Measurements from ENCODE around the gene KSR2. TPM values are rescaled to one million over a fixed set of nuclear protein-coding genes. Genes with fewer than 3 reads are reported as not detected.

Gene KSR2
- total RNA-seq, 1 experiment from 2014 or later = 0.06 TPM

GRCh38 chr12:117724543-117724942, 244.2 kb downstream of the KSR2 start:
- Histone ChIP-seq H3K9me3 (replicated peaks) (no peaks in the 10 kb centered on the region), H3K27me3 (no peaks in the 10 kb centered on the region), H3K4me3 (no peak overlapping the region), H3K4me1 (no peaks in the 10 kb centered on the region), H3K36me3 (no peaks in the 10 kb centered on the region), H3K27ac (no peak overlapping the region)
- no peak for DNase-seq

GRCh38 chr12:117718559-117718958, 250.2 kb downstream of the KSR2 start:
- Histone ChIP-seq H3K36me3 (no peaks in the 10 kb centered on the region), H3K9me3 (replicated peaks) (no peaks in the 10 kb centered on the region), H3K4me1 (no peaks in the 10 kb centered on the region), H3K27ac (no peak overlapping the region), H3K4me3 (no peak overlapping the region), H3K27me3 (no peaks in the 10 kb centered on the region)
- no peak for DNase-seq

GRCh38 chr12:117718141-117718540, 250.6 kb downstream of the KSR2 start:
- no peaks in the 10 kb centered on the region for H3K27me3 ChIP-seq
- no peak overlapping the region for H3K27ac ChIP-seq
- H3K36me3 ChIP-seq = no peaks in the 10 kb centered on the region
- no peak for DNase-seq
- H3K4me3 ChIP-seq = no peak overlapping the region
- no peaks in the 10 kb centered on the region for H3K9me3 ChIP-seq (replicated peaks)
- H3K4me1 ChIP-seq = no peaks in the 10 kb centered on the region

- Histone ChIP-seq H3K4me1 (no peaks in the 10 kb centered on the region), H3K4me3 (no peak overlapping the region), H3K27ac (no peak overlapping the region), H3K9me3 (replicated peaks) (no peaks in the 10 kb centered on the region), H3K27me3 (no peaks in the 10 kb centered on the region), H3K36me3 (no peaks in the 10 kb centered on the region)
- DNase-seq = no peak
Measured at GRCh38 chr12:117714203-117714602, 254.6 kb downstream of the KSR2 start.

GRCh38 chr12:117710121-117710520, 258.7 kb downstream of the KSR2 start:
- no peak for DNase-seq
- H3K27me3 ChIP-seq = no peaks in the 10 kb centered on the region
- H3K9me3 ChIP-seq (replicated peaks) = no peaks in the 10 kb centered on the region
- no peak overlapping the region for H3K4me3 ChIP-seq
- H3K36me3 ChIP-seq = no peaks in the 10 kb centered on the region
- H3K27ac ChIP-seq = no peak overlapping the region
- no peaks in the 10 kb centered on the region for H3K4me1 ChIP-seq

GRCh38 chr12:117707861-117708260, 260.9 kb downstream of the KSR2 start:
- Histone ChIP-seq H3K36me3 (no peaks in the 10 kb centered on the region), H3K4me1 (no peaks in the 10 kb centered on the region), H3K27ac (no peak overlapping the region), H3K4me3 (no peak overlapping the region), H3K27me3 (no peaks in the 10 kb centered on the region), H3K9me3 (replicated peaks) (no peaks in the 10 kb centered on the region)
- no peak for DNase-seq

GRCh38 chr12:117703584-117703983, 265.2 kb downstream of the KSR2 start:
- Histone ChIP-seq H3K4me1 (no peaks in the 10 kb centered on the region), H3K4me3 (no peak overlapping the region), H3K9me3 (replicated peaks) (no peaks in the 10 kb centered on the region), H3K27me3 (no peaks in the 10 kb centered on the region), H3K27ac (no peak overlapping the region), H3K36me3 (no peaks in the 10 kb centered on the region)
- DNase-seq = no peak

- Histone ChIP-seq H3K27me3 (no peaks in the 10 kb centered on the region), H3K4me3 (no peak overlapping the region), H3K4me1 (no peaks in the 10 kb centered on the region), H3K27ac (no peak overlapping the region), H3K36me3 (no peaks in the 10 kb centered on the region), H3K9me3 (replicated peaks) (no peaks in the 10 kb centered on the region)
- DNase-seq = no peak
Measured at GRCh38 chr12:117702741-117703140, 266.0 kb downstream of the KSR2 start.

GRCh38 chr12:117699575-117699974, 269.2 kb downstream of the KSR2 start:
- Histone ChIP-seq H3K27me3 (no peaks in the 10 kb centered on the region), H3K36me3 (no peaks in the 10 kb centered on the region), H3K4me1 (no peaks in the 10 kb centered on the region), H3K9me3 (replicated peaks) (no peaks in the 10 kb centered on the region), H3K27ac (no peak overlapping the region), H3K4me3 (no peak overlapping the region)
- no peak for DNase-seq

GRCh38 chr12:117699118-117699517, 269.7 kb downstream of the KSR2 start:
- Histone ChIP-seq H3K4me1 (no peaks in the 10 kb centered on the region), H3K9me3 (replicated peaks) (no peaks in the 10 kb centered on the region), H3K36me3 (no peaks in the 10 kb centered on the region), H3K27ac (no peak overlapping the region), H3K27me3 (no peaks in the 10 kb centered on the region), H3K4me3 (no peak overlapping the region)
- DNase-seq = no peak

- Histone ChIP-seq H3K4me3 (no peak overlapping the region), H3K9me3 (replicated peaks) (no peaks in the 10 kb centered on the region), H3K4me1 (no peaks in the 10 kb centered on the region), H3K36me3 (no peaks in the 10 kb centered on the region), H3K27me3 (no peaks in the 10 kb centered on the region), H3K27ac (no peak overlapping the region)
- peak in 1 of 2 experiments; percentile 17 for DNase-seq
Measured at GRCh38 chr12:117695956-117696355, 272.8 kb downstream of the KSR2 start.

- no peaks in the 10 kb centered on the region for H3K9me3 ChIP-seq (replicated peaks)
- H3K4me3 ChIP-seq = no peak overlapping the region
- no peak overlapping the region for H3K27ac ChIP-seq
- no peak for DNase-seq
- peaks cover under 1% of the 10 kb centered on the region for H3K4me1 ChIP-seq
- no peaks in the 10 kb centered on the region for H3K27me3 ChIP-seq
- H3K36me3 ChIP-seq = no peaks in the 10 kb centered on the region
Measured at GRCh38 chr12:117692512-117692911, 276.3 kb downstream of the KSR2 start.

GRCh38 chr12:117689857-117690256, 278.9 kb downstream of the KSR2 start:
- DNase-seq = no peak
- no peaks in the 10 kb centered on the region for H3K36me3 ChIP-seq
- H3K27ac ChIP-seq = no peak overlapping the region
- H3K4me3 ChIP-seq = no peak overlapping the region
- no peaks in the 10 kb centered on the region for H3K9me3 ChIP-seq (replicated peaks)
- no peaks in the 10 kb centered on the region for H3K27me3 ChIP-seq
- H3K4me1 ChIP-seq = peaks cover 7% of the 10 kb centered on the region

GRCh38 chr12:117688446-117688845, 280.3 kb downstream of the KSR2 start:
- H3K4me3 ChIP-seq = no peak overlapping the region
- H3K27ac ChIP-seq = no peak overlapping the region
- no peaks in the 10 kb centered on the region for H3K36me3 ChIP-seq
- no peaks in the 10 kb centered on the region for H3K9me3 ChIP-seq (replicated peaks)
- no peaks in the 10 kb centered on the region for H3K27me3 ChIP-seq
- peaks cover 7% of the 10 kb centered on the region for H3K4me1 ChIP-seq
- no peak for DNase-seq

GRCh38 chr12:117686911-117687377, 281.8 kb downstream of the KSR2 start:
- Histone ChIP-seq H3K4me3 (no peak overlapping the region), H3K9me3 (replicated peaks) (no peaks in the 10 kb centered on the region), H3K27ac (no peak overlapping the region), H3K36me3 (no peaks in the 10 kb centered on the region), H3K4me1 (peaks cover 7% of the 10 kb centered on the region), H3K27me3 (no peaks in the 10 kb centered on the region)
- DNase-seq = peak; percentile 17 to 25

- Histone ChIP-seq H3K27me3 (no peaks in the 10 kb centered on the region), H3K4me1 (peaks cover 7% of the 10 kb centered on the region), H3K4me3 (no peak overlapping the region), H3K9me3 (replicated peaks) (no peaks in the 10 kb centered on the region), H3K36me3 (no peaks in the 10 kb centered on the region), H3K27ac (no peak overlapping the region)
- no peak for DNase-seq
Measured at GRCh38 chr12:117686210-117686609, 282.6 kb downstream of the KSR2 start.
